ENCODE measurements around the gene RANBP1. TPM values are rescaled to one million over a fixed set of nuclear protein-coding genes. Genes with fewer than 3 reads are reported as not detected.

Gene RANBP1
- total RNA-seq, 2 experiments from 2014 or later = 402 to 506 TPM

DNA sequence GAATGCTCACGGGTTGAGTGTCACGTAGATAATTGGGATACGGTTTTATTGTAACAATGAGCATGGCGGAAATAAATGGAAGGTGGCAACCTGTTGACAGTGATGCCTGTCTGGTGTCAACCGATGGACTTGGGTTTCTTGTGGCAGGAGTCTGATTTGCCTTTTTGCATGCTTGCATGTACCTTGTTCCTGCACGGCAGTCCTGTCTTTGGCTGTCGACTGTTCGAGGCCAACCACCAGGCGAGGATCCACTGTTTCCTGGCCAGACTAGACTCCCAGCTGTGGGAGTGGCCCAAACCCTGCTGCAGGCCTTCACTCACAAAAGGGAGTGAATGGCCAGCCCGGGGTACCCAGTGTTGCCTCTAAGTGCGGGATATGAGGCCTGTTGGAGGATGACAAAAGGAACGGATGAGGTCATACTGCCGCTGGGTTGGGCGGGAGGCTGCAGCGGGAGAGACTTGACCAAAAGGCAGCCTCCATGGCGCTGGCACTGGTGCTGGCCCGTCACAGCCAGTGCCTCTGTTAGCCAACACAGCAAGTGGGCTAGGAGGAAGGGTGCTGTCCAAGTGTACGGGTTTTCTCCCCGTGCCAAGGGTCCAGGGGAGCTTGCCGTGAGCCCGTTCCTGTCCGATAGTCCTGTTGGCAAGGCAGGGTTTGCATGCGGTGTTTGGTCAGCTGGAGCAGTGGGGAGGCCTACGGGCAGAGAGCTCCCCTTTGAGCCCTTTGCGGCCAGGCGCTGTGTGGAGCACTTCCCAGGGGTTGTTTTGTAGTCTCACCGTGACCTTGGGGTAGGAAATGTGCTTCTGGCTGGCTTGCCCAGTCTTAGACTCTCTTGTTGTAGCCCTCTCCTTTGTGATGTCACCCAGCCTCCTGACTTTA is 34.9 kb upstream of the RANBP1 start:
- Mint-ChIP-seq H3K4me3 (peak overlapping the region; percentile 88), H3K9me3 (ENCODE audit: low read depth) (no peaks in the 10 kb centered on the region), H3K27me3 (no peaks in the 10 kb centered on the region), H3K27ac (peak overlapping the region; percentile 76), H3K4me1 (peaks cover 37% of the 10 kb centered on the region), H3K36me3 (ENCODE audit: low read depth) (peaks cover 9% of the 10 kb centered on the region)
- DNase-seq (peak; percentile 45), ATAC-seq (no peak)
- CTCF ChIA-PET = interaction anchor here (0.6 to 0.8 kb wide), 3 partner anchors 10 to 20 kb away, joined by 3 to 4 read pairs (median 3); no protein-coding TSS in a partner anchor
- POLR2A ChIA-PET = interaction anchor here (0.7 kb wide), 1 partner anchor 65 kb away, joined by 3 read pairs; no protein-coding TSS in a partner anchor
- intact Hi-C loops (cut with DNase I, micrococcal nuclease) = loop anchor here (1.0 to 2.0 kb wide), 9 partner anchors 19 to 239 kb away; partner anchors contain the start of genes TRMT2A (in 2 of the 2), ARVCF (in 1 of the 2), DGCR6L (in 1 of the 2) and TANGO2 (in 1 of the 2)

DNA sequence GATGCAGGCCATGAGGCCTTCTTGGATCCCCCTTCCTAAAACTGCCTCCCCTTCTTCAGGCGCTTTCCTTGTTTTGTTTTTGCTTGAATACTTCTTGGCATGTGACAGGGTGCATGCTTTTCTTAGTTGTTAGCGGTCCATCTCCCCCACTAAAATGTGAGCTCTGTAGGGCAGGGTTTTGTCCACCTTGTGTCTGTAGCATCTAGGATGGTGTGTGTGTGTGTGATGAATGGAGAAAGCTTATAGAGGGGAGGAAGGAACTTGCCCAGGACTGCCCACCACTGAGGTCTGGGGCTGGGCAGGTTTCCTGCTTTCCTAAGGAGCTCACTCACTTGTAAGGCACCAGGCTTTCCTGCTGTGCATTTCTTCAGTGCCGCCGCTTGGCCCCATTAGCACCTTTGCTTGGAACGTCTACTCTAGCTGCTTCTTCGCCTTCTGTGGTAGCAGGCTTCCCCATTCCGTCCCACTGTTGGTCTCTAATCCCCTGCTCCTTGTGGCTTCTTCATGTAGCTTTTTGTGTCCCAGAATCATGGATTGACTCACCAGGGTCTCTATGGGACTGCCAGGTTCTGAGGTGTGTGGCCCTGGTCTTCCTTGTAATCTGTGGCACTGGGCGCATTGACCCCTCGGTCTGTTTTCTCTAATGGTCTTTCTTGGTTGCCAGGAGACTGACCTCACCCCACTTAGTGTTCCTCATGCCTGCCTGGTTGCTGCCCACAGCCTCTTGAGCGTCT is 32.6 kb upstream of the RANBP1 start:
- ChIA-PET CTCF (interaction anchor here (0.6 to 0.8 kb wide), 3 partner anchors 14 to 424 kb away, joined by 3 read pairs; no protein-coding TSS in a partner anchor), POLR2A (interaction anchor here (0.6 to 1.2 kb wide), 2 partner anchors 17 to 18 kb away, joined by 3 to 4 read pairs; no protein-coding TSS in a partner anchor)
- Mint-ChIP-seq H3K36me3 (ENCODE audit: low read depth) (peaks cover 28% of the 10 kb centered on the region), H3K27me3 (no peaks in the 10 kb centered on the region), H3K4me1 (peaks cover 37% of the 10 kb centered on the region), H3K4me3 (no peak overlapping the region), H3K9me3 (ENCODE audit: low read depth) (no peaks in the 10 kb centered on the region), H3K27ac (peak overlapping the region; percentile 3)
- DNase-seq (no peak), ATAC-seq (no peak)
- intact Hi-C loops (cut with DNase I, micrococcal nuclease) = no loop called here

DNA sequence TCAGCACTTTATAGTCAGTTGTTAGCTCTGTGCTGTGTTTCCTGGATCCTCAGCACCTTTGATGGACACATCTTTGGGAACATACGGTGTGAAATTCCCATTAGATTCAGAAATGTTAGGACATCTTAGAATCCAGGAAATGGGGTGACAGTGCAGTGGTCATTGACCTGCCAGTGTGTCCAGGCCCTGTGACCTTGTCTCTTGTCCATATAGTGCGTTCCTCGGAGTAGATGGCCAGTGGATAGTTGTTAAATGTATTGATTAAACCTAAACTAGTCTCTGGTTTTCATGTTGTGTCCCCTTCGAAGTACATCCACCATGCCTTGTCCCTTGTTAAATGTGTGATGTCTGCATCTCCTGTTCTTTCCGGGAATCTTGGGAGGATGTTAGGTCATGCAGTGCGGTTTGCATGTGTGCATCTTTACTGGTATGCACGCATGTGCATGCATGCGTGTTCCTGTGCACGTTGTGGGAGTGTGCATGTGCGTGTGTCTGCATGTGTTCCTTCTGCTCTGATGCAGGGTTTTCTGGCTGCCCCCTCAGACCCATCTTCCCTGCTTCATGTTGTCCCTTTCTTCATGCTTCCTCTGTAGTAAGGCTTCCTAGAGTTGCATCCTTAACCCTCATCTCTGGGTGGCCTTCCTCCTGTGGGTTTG is 31.9 kb upstream of the RANBP1 start:
- POLR2A ChIA-PET = interaction anchor here (1.2 kb wide), 1 partner anchor 17 kb away, joined by 3 read pairs; no protein-coding TSS in a partner anchor
- no peak for ATAC-seq
- H3K27me3 Mint-ChIP-seq = no peaks in the 10 kb centered on the region
- peaks cover 33% of the 10 kb centered on the region for H3K36me3 Mint-ChIP-seq (ENCODE audit: low read depth)
- no peak for DNase-seq
- intact Hi-C loops (cut with DNase I, micrococcal nuclease) = no loop called here
- no peak overlapping the region for H3K4me3 Mint-ChIP-seq
- peaks cover 37% of the 10 kb centered on the region for H3K4me1 Mint-ChIP-seq
- no peak overlapping the region for H3K27ac Mint-ChIP-seq
- CTCF ChIA-PET = interaction anchor here (0.6 kb wide), 1 partner anchor 125 kb away, joined by 3 read pairs; no protein-coding TSS in a partner anchor
- no peaks in the 10 kb centered on the region for H3K9me3 Mint-ChIP-seq (ENCODE audit: low read depth)

DNA sequence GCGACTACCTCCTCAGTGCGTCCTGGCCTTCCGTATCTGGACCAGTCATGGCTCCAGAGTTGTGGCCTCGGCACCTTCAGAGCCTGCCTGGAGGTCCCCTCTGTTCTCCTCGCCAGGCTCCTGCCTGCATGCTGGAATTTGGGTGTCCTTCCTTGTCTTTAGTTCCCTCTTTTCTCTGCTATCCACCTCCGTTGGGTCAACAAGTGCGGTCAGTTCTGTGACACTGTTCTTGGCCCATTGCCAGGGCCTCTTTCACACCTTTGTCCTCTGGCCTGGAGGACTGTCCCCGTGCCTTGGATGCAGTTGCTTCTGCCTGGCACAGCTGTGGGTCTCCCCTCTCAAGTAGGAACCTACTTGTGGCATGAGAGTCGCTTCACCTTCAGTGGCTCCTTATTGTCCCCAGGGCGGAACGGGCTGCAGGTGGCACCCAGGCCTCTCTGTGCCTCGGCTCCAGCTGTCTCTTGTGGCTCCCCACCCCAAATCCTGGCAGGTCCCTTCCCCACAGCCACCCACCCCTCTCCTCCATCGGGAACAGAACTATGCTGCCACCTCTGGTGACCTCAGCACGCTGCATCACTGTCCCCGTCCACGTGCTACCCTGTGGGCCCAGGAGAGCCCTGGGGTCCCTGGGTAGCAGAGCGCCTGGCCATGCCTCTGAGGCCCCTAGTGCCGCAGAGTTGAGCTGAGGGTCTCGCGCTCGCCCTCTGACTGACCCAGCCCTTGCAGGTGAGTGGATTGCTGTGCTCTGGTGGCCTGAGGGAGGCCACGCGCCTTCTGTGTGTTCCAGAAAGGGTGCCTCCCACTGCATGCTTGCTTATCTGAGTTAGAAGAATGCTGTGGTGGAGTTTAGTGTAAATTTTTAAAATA is 31.1 kb upstream of the RANBP1 start:
- no peak overlapping the region for H3K4me3 Mint-ChIP-seq
- CTCF ChIA-PET = interaction anchor here (0.8 kb wide), 1 partner anchor 120 kb away, joined by 3 read pairs; no protein-coding TSS in a partner anchor
- ATAC-seq = peak; percentile 25
- H3K36me3 Mint-ChIP-seq (ENCODE audit: low read depth) = peaks cover 40% of the 10 kb centered on the region
- POLR2A ChIA-PET = no interaction called here
- no peaks in the 10 kb centered on the region for H3K27me3 Mint-ChIP-seq
- no peak overlapping the region for H3K27ac Mint-ChIP-seq
- H3K4me1 Mint-ChIP-seq = peaks cover 37% of the 10 kb centered on the region
- no peaks in the 10 kb centered on the region for H3K9me3 Mint-ChIP-seq (ENCODE audit: low read depth)
- intact Hi-C loops (cut with DNase I, micrococcal nuclease) = no loop called here
- DNase-seq = peak; percentile 60

DNA sequence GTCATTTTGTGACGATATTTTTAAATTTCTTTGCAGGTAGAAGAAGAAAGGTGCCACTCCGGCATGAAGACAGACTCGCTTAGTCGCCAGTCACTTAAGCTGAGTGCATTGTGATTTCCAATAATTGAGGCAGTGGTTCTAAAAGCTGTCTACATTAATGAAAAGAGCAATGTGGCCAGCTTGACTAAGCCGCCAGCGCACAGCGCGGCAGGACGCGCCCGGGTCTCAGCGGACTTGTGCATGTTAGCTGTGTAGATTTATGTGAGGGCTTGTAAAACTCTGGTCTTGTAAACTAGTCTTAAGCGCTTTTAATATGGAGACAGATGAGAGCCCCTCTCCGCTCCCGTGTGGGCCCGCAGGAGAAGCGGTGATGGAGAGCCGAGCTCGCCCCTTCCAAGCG is 30.3 kb upstream of the RANBP1 start:
- Mint-ChIP-seq H3K4me3 (no peak overlapping the region), H3K36me3 (ENCODE audit: low read depth) (peaks cover 46% of the 10 kb centered on the region), H3K27me3 (no peaks in the 10 kb centered on the region), H3K9me3 (ENCODE audit: low read depth) (no peaks in the 10 kb centered on the region), H3K4me1 (peaks cover 40% of the 10 kb centered on the region), H3K27ac (no peak overlapping the region)
- DNase-seq (no peak), ATAC-seq (no peak)
- POLR2A ChIA-PET = no interaction called here
- intact Hi-C loops (cut with DNase I, micrococcal nuclease) = no loop called here
- CTCF ChIA-PET = interaction anchor here (1.0 to 1.2 kb wide), 2 partner anchors 16 to 19 kb away, joined by 3 read pairs; no protein-coding TSS in a partner anchor

DNA sequence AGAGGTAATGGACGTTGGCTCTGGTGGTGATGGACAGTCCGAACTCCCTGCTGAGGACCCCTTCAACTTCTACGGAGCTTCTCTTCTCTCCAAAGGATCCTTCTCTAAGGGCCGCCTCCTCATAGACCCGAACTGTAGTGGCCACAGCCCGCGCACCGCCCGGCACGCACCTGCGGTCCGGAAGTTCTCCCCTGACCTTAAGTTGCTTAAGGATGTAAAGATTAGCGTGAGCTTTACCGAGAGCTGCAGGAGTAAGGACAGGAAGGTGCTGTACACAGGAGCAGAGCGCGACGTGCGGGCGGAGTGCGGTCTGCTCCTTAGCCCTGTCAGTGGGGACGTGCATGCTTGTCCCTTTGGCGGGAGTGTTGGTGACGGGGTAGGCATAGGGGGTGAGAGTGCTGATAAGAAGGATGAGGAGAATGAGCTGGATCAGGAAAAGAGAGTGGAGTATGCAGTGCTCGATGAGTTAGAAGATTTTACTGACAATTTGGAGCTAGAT is 29.8 kb upstream of the RANBP1 start:
- no peak overlapping the region for H3K4me3 Mint-ChIP-seq
- intact Hi-C loops (cut with DNase I, micrococcal nuclease) = no loop called here
- no peaks in the 10 kb centered on the region for H3K27me3 Mint-ChIP-seq
- no peaks in the 10 kb centered on the region for H3K9me3 Mint-ChIP-seq (ENCODE audit: low read depth)
- no peak overlapping the region for H3K27ac Mint-ChIP-seq
- POLR2A ChIA-PET = interaction anchor here (0.7 kb wide), 1 partner anchor 121 kb away, joined by 4 read pairs; no protein-coding TSS in a partner anchor
- DNase-seq (no peak), ATAC-seq (no peak)
- H3K4me1 Mint-ChIP-seq = peaks cover 38% of the 10 kb centered on the region
- peaks cover 49% of the 10 kb centered on the region for H3K36me3 Mint-ChIP-seq (ENCODE audit: low read depth)
- CTCF ChIA-PET = interaction anchor here (0.5 to 1.2 kb wide), 4 partner anchors 14 to 237 kb away, joined by 3 read pairs; no protein-coding TSS in a partner anchor

DNA sequence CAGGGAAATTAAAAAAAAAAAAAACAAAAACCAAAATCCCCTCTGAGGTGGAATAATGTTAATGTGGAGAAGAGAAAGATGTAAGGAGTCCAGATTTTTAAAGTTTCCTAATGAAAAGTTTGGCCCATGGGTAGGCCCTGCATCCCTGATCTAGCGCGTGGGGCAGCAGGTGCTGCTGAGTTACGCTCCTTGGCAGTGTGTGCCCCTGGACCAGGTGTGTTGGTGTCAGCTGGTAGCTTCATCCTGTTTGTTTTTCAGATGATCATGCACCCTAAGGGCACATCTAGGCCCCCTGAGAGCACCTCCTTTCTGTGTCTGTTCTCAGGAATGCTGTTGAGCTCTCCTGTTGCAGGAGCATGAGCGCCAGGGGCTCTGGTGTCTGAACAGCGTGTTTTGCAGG is 29.1 kb upstream of the RANBP1 start:
- DNase-seq = no peak
- no peaks in the 10 kb centered on the region for H3K9me3 Mint-ChIP-seq (ENCODE audit: low read depth)
- peaks cover 51% of the 10 kb centered on the region for H3K36me3 Mint-ChIP-seq (ENCODE audit: low read depth)
- ChIA-PET CTCF (interaction anchor here (0.6 to 1.2 kb wide), 4 partner anchors 13 to 30 kb away, joined by 3 read pairs; partner anchors contain the start of gene TRMT2A), POLR2A (interaction anchor here (0.7 kb wide), 1 partner anchor 121 kb away, joined by 4 read pairs; no protein-coding TSS in a partner anchor)
- no peak for ATAC-seq
- no peak overlapping the region for H3K4me3 Mint-ChIP-seq
- H3K27ac Mint-ChIP-seq = no peak overlapping the region
- H3K27me3 Mint-ChIP-seq = no peaks in the 10 kb centered on the region
- peaks cover 34% of the 10 kb centered on the region for H3K4me1 Mint-ChIP-seq
- intact Hi-C loops (cut with DNase I, micrococcal nuclease) = no loop called here

DNA sequence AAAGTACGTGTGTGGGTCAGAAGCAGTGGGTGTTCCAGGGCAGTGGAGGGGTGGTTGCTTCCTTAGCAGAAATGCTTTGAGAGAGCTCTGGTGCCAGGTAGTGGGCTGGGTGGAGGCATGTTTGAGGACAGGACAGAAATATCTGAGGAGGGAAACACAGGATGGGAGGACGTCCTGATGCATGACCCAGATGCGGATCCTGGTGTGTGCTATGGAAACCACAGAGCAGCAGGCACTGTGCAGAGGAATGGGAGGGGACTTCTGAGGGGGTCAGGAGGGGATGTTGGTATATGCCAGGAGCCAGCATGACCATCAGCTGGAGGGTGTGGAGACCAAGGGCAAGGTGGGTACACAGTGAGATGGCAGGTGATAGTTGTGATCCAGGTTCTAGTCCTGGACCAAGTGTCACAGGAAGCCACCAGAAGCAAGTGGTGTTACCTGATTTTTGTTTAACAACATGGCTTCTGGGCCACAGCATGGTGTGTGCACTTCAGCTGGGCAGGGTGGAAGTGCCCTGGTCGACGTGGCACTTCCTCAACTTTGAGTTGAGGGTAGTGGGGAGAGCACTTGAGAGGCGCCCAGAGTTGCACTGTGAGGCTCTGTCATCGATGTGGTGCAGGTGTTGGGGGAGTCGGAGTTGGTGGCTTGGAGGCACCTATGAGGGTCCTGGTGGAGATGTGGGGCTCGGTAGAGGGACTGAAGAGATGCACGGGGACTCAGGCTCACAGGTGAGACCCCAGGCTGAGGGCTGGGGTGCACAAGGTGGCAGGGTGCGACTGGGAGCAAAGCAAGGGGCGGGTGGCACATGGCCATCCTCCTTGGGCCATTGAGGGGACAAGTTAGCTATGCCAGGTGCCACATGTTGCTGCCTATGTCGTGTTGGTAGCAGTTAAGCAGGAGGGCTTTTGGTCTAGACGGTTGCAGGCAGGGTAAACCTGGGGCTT is 28.3 kb upstream of the RANBP1 start:
- Mint-ChIP-seq H3K36me3 (ENCODE audit: low read depth) (peaks cover 59% of the 10 kb centered on the region), H3K4me1 (peaks cover 28% of the 10 kb centered on the region), H3K4me3 (no peak overlapping the region), H3K27me3 (no peaks in the 10 kb centered on the region), H3K27ac (no peak overlapping the region), H3K9me3 (ENCODE audit: low read depth) (no peaks in the 10 kb centered on the region)
- intact Hi-C loops (cut with DNase I, micrococcal nuclease) = no loop called here
- DNase-seq (no peak), ATAC-seq (no peak)
- POLR2A ChIA-PET = no interaction called here
- CTCF ChIA-PET = interaction anchor here (0.6 to 0.7 kb wide), 3 partner anchors 23 to 610 kb away, joined by 3 read pairs; partner anchors contain the start of gene TRMT2A

DNA sequence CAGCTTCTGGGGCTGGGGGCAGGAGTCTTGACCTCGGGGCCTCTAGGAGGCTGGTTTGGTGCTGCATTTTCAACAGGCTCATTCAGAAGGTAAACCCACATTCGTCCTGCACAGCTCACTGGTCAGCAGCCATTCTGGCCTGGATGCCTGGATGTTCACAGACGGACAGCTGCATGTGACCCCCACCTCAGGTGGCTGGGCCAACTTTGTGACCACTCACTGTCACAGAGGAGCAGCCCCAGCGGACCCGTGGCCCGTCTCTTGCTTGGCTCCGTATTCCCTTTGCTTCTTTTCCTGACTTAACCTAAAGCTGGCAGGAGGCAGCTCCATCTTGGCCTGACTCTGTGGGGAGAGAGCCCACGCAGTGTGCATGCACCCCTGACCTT is 27.6 kb upstream of the RANBP1 start:
- Mint-ChIP-seq H3K9me3 (ENCODE audit: low read depth) (no peaks in the 10 kb centered on the region), H3K27ac (no peak overlapping the region), H3K4me3 (no peak overlapping the region), H3K4me1 (peaks cover 21% of the 10 kb centered on the region), H3K36me3 (ENCODE audit: low read depth) (peaks cover 59% of the 10 kb centered on the region), H3K27me3 (no peaks in the 10 kb centered on the region)
- ChIA-PET CTCF (interaction anchor here (0.6 to 1.2 kb wide), 4 partner anchors 13 to 611 kb away, joined by 3 to 4 read pairs (median 3); no protein-coding TSS in a partner anchor), POLR2A (no interaction called here)
- no peak for DNase-seq
- ATAC-seq = no peak
- intact Hi-C loops (cut with DNase I, micrococcal nuclease) = no loop called here
